HepG2 (cell line): ENCODE measurements around the gene MRPS31.

Source experiments
- CBX5 ChIP-seq: sonication (generic); formaldehyde crosslinking; IDR thresholded peaks from 2 replicates; pipeline ENCODE4 v1.4.0; 2020; ENCODE audit warnings: missing genetic modification reagents, borderline replicate concordance
- FOXA3 ChIP-seq: IDR thresholded peaks from 2 replicates; pipeline ENCODE4 v1.6.1; 2016; ENCODE audit warnings: missing genetic modification reagents, missing compliant biosample characterization
- TBL1XR1 ChIP-seq: fragments of 150-350 bp; IDR thresholded peaks from 2 replicates; pipeline ENCODE4 v1.6.1; 2014; ENCODE audit warnings: borderline replicate concordance, low read length; ENCODE audit not compliant: partially characterized antibody
- TBP ChIP-seq: sonication (generic); formaldehyde crosslinking; IDR thresholded peaks from 2 replicates; pipeline ENCODE4 v1.5.0; 2020; ENCODE audit warnings: missing genetic modification reagents

DNA sequence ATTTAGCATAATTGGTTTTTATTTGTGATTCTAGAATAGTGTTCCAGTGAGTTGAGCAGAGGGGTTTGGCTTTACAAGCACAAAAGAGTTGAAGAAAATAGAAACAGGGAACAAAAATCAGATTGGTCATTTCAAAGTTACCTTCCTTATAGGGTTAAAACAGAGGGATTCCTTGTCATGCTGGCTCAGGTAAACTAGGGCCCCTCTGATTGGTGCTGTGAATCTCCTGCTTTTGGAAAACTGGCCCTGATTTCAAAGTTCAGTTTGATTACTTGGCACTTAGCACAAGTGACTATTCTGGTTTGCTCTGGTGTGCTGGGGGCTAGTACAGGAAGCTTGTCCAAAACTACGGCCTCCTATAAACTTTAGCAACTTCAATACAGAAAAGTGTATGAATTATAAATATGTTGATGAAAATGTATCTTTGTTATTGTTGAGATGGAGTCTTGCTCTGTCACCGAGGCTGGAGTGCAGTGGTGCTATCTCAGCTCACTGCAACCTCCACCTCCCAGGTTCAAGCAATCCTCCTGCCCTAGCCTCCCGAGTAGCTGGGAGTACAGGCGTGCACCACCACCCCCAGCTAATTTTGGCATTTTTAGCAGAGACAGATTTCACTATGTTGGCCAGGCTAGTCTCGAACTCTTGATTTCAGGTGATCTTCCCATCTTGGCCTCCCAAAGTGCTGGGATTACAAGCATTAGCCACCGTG is 1.9 kb upstream of the MRPS31 start:
- no peak for TF ChIP-seq FOXA3
- no peak for TF ChIP-seq TBP (CRISPR knock-in tag)
- TF ChIP-seq TBL1XR1 = no peak
- TF ChIP-seq CBX5 (CRISPR knock-in tag) = no peak
